ENCODE data around the gene PIK3R5. TPM values are rescaled to one million over a fixed set of nuclear protein-coding genes. Genes with fewer than 3 reads are reported as not detected.

The PIK3R5 gene
- total and polyA plus RNA-seq, 2 donors (not counting 3 experiments of a cell fraction or from before 2014, with no cell fraction given): not detected

GRCh38 chr17:9002227-9002605, 36.7 kb upstream of the PIK3R5 start:
- intact Hi-C loops (cut with micrococcal nuclease): no loop called here
- no peaks in the 10 kb centered on the region for H3K9me3 ChIP-seq (replicated peaks; ENCODE audit: control insufficient read depth, insufficient read depth, low read length)
- peaks cover 28 to 30% of the 10 kb centered on the region in 2 experiments for H3K27me3 ChIP-seq (ENCODE audit: control insufficient read depth in 2 of 2, insufficient read depth in 2 of 2, low read length in 2 of 2)
- ChIA-PET CTCF (interaction anchor here (1.0 to 2.7 kb wide), 3 partner anchors 9 to 520 kb away, joined by 3 to 12 read pairs (median 5); no protein-coding TSS in a partner anchor), POLR2A (no interaction called here)
- no peak for DNase-seq (ENCODE audit: low read depth, low spot score)
- FAIRE-seq: no peak
- H3K36me3 ChIP-seq (ENCODE audit: control insufficient read depth in 2 of 2, extremely low read depth in 1 of 2, insufficient read depth in 2 of 2, low read length in 2 of 2): no peaks in the 10 kb centered on the region
- no peaks in the 10 kb centered on the region for H3K79me2 ChIP-seq (ENCODE audit: control insufficient read depth, insufficient read depth, low read length)
- BruUV-seq (replicated peaks): no TSS peak
- H4K20me1 ChIP-seq (replicated peaks; ENCODE audit: control insufficient read depth, extremely low read depth, insufficient read depth, low read length): no peaks in the 10 kb centered on the region
- dilution Hi-C loops (cut with MboI; ENCODE audit: extremely low pct_ligation_motif_present, low sequenced_read_pairs): no loop called here
- H3K4me3 ChIP-seq (replicated peaks in 1 of 3; ENCODE audit: insufficient read depth in 1 of 3, low read depth in 1 of 3, low read length in 3 of 3): no peak overlapping the region
- H3K27ac ChIP-seq (ENCODE audit: insufficient read depth, low read depth, low read length): no peak overlapping the region
- H3K4me1 ChIP-seq (ENCODE audit: control insufficient read depth, extremely low read depth, insufficient read depth, low read length): no peaks in the 10 kb centered on the region
- no peak for TF ChIP-seq FOS (IDR thresholded peaks at IDR 0.05; ENCODE audit: borderline replicate concordance, insufficient read depth, low read length)
- no peak for TF ChIP-seq EZH2 (IDR thresholded peaks at IDR 0.05; ENCODE audit: borderline replicate concordance, low read depth, low read length, severe bottlenecking)
- no peak for TF ChIP-seq POLR2AphosphoS5 (IDR thresholded peaks at IDR 0.05; ENCODE audit: insufficient read depth, low read depth, low read length)
- TF ChIP-seq CTCF (IDR thresholded peaks at IDR 0.05; ENCODE audit: extremely low read depth in 1 of 2, insufficient read depth in 1 of 2, low read depth in 1 of 2, low read length in 2 of 2): no peak
- TF ChIP-seq MAX (IDR thresholded peaks at IDR 0.05; ENCODE audit: insufficient read depth, insufficient read length): no peak
- no peak for TF ChIP-seq POLR2A (IDR thresholded peaks at IDR 0.05; ENCODE audit: low read depth, low read length)
- no peak for TF ChIP-seq MYC (IDR thresholded peaks at IDR 0.05; ENCODE audit: low read depth, low read length)
- TF ChIP-seq JUN (IDR thresholded peaks at IDR 0.05; ENCODE audit: borderline replicate concordance, insufficient read depth, insufficient read length, low read depth): no peak
- TF ChIP-seq GATA2 (IDR thresholded peaks at IDR 0.05; ENCODE audit: insufficient read depth, insufficient read length, low read depth, low read length): no peak
- no peak overlapping the region for H2AFZ ChIP-seq (ENCODE audit: low read depth, low read length)
- no peaks in the 10 kb centered on the region for H3K9me1 ChIP-seq (replicated peaks; ENCODE audit: control insufficient read depth, extremely low read depth, insufficient read depth, low read length)
- H3K4me2 ChIP-seq (ENCODE audit: insufficient read depth, low read length): no peak overlapping the region
- no peak overlapping the region for H3K9ac ChIP-seq (replicated peaks; ENCODE audit: extremely low read depth, insufficient read depth, low read length)

Data from endothelial cell of umbilical vein (primary cell).